Measurements from ENCODE around the gene PODNL1. TPM values are rescaled to one million over a fixed set of nuclear protein-coding genes. Genes with fewer than 3 reads are reported as not detected.

PODNL1 gene
- total and polyA plus RNA-seq, 2 of the 13 experiments (the other 11 are each of a cell fraction or from before 2014, with no cell fraction given) = 0.18 TPM; not detected in 1

DNA sequence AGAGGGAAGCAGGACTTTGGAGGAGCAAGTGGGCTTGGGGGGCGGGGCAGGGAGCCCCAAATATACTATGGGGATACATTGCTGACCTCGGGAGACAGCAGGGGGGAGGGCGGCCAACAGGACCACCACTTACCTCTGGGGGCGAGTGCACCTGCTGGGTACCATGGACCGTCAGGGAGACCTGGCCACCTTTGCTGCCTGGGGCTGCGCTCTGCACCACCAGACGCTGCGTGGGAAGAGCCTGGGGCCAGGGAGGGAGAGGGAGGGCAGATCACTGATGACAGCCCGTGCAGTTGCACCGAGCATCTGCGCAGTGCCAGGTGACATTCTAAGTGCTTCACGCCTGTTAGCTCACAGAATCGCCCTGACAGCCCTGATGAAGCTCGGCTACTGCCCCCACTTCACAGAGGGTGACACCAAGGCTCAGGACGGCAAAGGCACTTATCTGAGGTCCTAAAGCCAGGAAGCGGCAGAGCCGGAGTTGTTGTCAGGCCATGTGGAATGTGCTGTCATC lies 43.8 kb upstream of the PODNL1 start:
- Histone ChIP-seq H3K4me2 (ENCODE audit: low read depth, low read length) (no peak overlapping the region), H2AFZ (ENCODE audit: low read length) (no peak overlapping the region), H3K4me3 (replicated peaks in 1 of 3; ENCODE audit: insufficient read depth in 1 of 3, low read depth in 2 of 3, low read length in 3 of 3) (no peak overlapping the region), H3K27me3 (ENCODE audit: control insufficient read depth in 1 of 2, insufficient read depth in 2 of 2, low read length in 2 of 2) (no peaks in the 10 kb centered on the region), H3K9me3 (ENCODE audit: low read length) (no peaks in the 10 kb centered on the region), H4K20me1 (ENCODE audit: insufficient read depth, low read length) (no peaks in the 10 kb centered on the region), H3K36me3 (replicated peaks in 1 of 2; ENCODE audit: control insufficient read depth in 1 of 2, insufficient read depth in 2 of 2, low read length in 2 of 2) (peaks cover 5 to 12% of the 10 kb centered on the region in 2 experiments; a peak in 3 of 5 replicates), H3K79me2 (ENCODE audit: insufficient read depth, low read length) (no peaks in the 10 kb centered on the region), H3K9ac (ENCODE audit: insufficient read depth, low read depth, low read length) (no peak overlapping the region), H3K4me1 (ENCODE audit: insufficient read depth, low read length) (peaks cover 22% of the 10 kb centered on the region), H3K27ac (ENCODE audit: extremely low read length, insufficient read depth, low read length) (no peak overlapping the region)
- ATAC-seq = no peak
- BruUV-seq (replicated peaks) = no TSS peak
- TF ChIP-seq PRDM10 (CRISPR knock-in tag; IDR thresholded peaks at IDR 0.05; ENCODE audit: low read depth) (no peak), SMAD1 (CRISPR knock-in tag; IDR thresholded peaks at IDR 0.05; ENCODE audit: borderline replicate concordance, low read depth) (no peak), JUN (CRISPR knock-in tag; IDR thresholded peaks at IDR 0.05) (no peak), ZFYVE20 (CRISPR knock-in tag; IDR thresholded peaks at IDR 0.05; ENCODE audit: borderline replicate concordance, low read depth) (no peak), ZSCAN12 (CRISPR knock-in tag; IDR thresholded peaks at IDR 0.05) (no peak), SP4 (CRISPR knock-in tag; IDR thresholded peaks at IDR 0.05) (no peak), POLR2G (IDR thresholded peaks at IDR 0.05; ENCODE audit: low read depth, low read length) (no peak), TOE1 (CRISPR knock-in tag; IDR thresholded peaks at IDR 0.05) (no peak), ZNF839 (CRISPR knock-in tag; IDR thresholded peaks at IDR 0.05; ENCODE audit: borderline replicate concordance) (no peak), ZSCAN25 (CRISPR knock-in tag; IDR thresholded peaks at IDR 0.05) (no peak), NFYC (CRISPR knock-in tag; IDR thresholded peaks at IDR 0.05) (no peak), SMYD3 (CRISPR knock-in tag; IDR thresholded peaks at IDR 0.05) (no peak), FOSL2 (CRISPR knock-in tag; IDR thresholded peaks at IDR 0.05) (no peak), PBX3 (CRISPR knock-in tag; IDR thresholded peaks at IDR 0.05; ENCODE audit: borderline replicate concordance) (no peak), SOX6 (IDR thresholded peaks at IDR 0.05) (no peak), SOX6 (CRISPR knock-in tag; IDR thresholded peaks at IDR 0.05) (no peak)
- TF ChIP-seq, protein P1, sequence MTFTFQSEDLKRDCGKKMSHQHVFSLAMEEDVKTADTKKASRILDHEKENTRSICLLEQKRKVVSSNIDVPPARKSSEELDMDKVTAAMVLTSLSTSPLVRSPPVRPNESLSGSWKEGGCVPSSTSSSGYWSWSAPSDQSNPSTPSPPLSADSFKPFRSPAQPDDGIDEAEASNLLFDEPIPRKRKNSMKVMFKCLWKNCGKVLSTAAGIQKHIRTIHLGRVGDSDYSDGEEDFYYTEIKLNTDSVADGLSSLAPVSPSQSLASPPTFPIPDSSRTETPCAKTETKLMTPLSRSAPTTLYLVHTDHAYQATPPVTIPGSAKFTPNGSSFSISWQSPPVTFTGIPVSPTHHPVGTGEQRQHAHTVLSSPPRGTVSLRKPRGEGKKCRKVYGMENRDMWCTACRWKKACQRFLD (CRISPR knock-in tag; IDR thresholded peaks at IDR 0.05; ENCODE audit: borderline replicate concordance) = no peak
- TF ChIP-seq, protein P2, sequence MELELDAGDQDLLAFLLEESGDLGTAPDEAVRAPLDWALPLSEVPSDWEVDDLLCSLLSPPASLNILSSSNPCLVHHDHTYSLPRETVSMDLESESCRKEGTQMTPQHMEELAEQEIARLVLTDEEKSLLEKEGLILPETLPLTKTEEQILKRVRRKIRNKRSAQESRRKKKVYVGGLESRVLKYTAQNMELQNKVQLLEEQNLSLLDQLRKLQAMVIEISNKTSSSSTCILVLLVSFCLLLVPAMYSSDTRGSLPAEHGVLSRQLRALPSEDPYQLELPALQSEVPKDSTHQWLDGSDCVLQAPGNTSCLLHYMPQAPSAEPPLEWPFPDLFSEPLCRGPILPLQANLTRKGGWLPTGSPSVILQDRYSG (CRISPR knock-in tag; IDR thresholded peaks at IDR 0.05) = no peak
- CTCF ChIA-PET (ENCODE audit: low intra/inter-chr PET ratio, low total read pairs) = no interaction called here
- 97% methylated on average over 10 of the region's 17 CpGs for WGBS (ENCODE audit: low lambda C conversion rate)
- in situ Hi-C loops (cut with HindIII; ENCODE audit: extremely low pct_ligation_motif_present, low pct_unique_long_range_greater_than_20kb) = no loop called here
- POLR2A ChIA-PET = no interaction called here
- intact Hi-C loops (cut with micrococcal nuclease; ENCODE audit: unreplicated experiment) = no loop called here
- DNase-seq (ENCODE audit: low spot score) = no peak
- FAIRE-seq = no peak
